ENCODE measurements around the gene OXCT2. TPM values are rescaled to one million over a fixed set of nuclear protein-coding genes. Genes with fewer than 3 reads are reported as not detected.

The OXCT2 gene
- total and polyA plus RNA-seq, 8 donors: 0.15 to 0.82 (median 0.38) TPM; not detected in 1

DNA sequence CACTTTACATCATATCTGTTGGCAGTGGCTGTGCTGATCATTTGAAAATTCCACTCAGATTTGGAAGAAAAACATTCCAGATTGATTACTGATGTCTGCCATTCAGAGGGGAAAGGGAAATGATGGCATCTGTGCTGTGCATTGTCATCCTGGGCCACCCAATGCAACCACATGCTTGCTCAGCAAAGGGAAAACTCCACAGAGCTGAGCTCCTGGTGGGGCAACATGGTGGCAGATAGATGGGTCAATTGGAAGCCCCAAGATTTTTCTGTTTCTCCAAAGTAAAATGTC is 11.8 kb downstream of the OXCT2 start:
- no peaks in the 10 kb centered on the region for H3K4me1 ChIP-seq
- H3K4me3 ChIP-seq: no peak overlapping the region
- H3K9me3 ChIP-seq: no peaks in the 10 kb centered on the region
- intact Hi-C loops (cut with DNase I): no loop called here
- H3K27me3 ChIP-seq: no peaks in the 10 kb centered on the region
- no peak for ATAC-seq
- DNase-seq: no peak
- no peak for TF ChIP-seq CTCF (IDR thresholded peaks at IDR 0.05)
- no peak overlapping the region for H3K27ac ChIP-seq
- peaks cover 0 to 53% of the 10 kb centered on the region in 2 donors for H3K36me3 ChIP-seq

GRCh38 chr1:39758556-39759435 is 12.4 kb downstream of the OXCT2 start:
- no peaks in the 10 kb centered on the region for H3K27me3 ChIP-seq
- no peak overlapping the region for H3K4me3 ChIP-seq

DNA sequence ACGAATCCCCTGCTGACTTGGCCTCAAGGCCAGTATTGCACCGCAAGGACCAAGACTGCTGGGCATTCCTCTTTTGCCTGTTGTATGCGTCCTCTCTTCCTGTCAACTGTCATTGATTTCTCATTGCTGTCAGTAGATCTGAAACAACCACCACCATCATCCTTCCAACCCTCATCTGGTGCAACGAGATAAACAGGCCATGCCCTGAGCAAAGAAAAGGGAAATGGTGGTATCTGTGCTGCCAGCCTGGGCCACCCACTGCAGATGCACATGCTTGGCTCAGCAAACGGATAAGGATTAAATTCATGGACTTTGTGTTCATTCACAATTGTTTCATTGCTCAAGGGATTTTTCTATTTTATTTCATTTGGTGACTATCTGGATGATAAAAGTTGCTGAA is 13.6 kb downstream of the OXCT2 start:
- no peaks in the 10 kb centered on the region for H3K9me3 ChIP-seq
- H3K4me3 ChIP-seq: no peak overlapping the region
- no peak for DNase-seq
- ATAC-seq: no peak
- TF ChIP-seq CTCF (IDR thresholded peaks at IDR 0.05): no peak
- no peaks in the 10 kb centered on the region for H3K4me1 ChIP-seq
- peaks cover 0 to 72% of the 10 kb centered on the region in 2 donors for H3K36me3 ChIP-seq
- no peak overlapping the region for H3K27ac ChIP-seq
- H3K27me3 ChIP-seq: no peaks in the 10 kb centered on the region
- intact Hi-C loops (cut with DNase I): no loop called here

More at GRCh38 chr1:39758556-39759435, 12.4 kb downstream of the OXCT2 start:
- Histone ChIP-seq H3K9me3 (no peaks in the 10 kb centered on the region), H3K27ac (no peak overlapping the region), H3K4me1 (no peaks in the 10 kb centered on the region), H3K36me3 (peaks cover 0 to 59% of the 10 kb centered on the region in 2 donors)
- ATAC-seq (no peak), DNase-seq (no peak)
- no peak for TF ChIP-seq CTCF (IDR thresholded peaks at IDR 0.05)
- intact Hi-C loops (cut with DNase I): no loop called here

GRCh38 chr1:39755965-39756659 is 15.0 kb downstream of the OXCT2 start:
- no peak overlapping the region for H3K4me3 ChIP-seq
- ATAC-seq (no peak), DNase-seq (no peak)
- H3K27me3 ChIP-seq: no peaks in the 10 kb centered on the region
- intact Hi-C loops (cut with DNase I): no loop called here
- H3K27ac ChIP-seq: no peak overlapping the region
- no peaks in the 10 kb centered on the region for H3K9me3 ChIP-seq
- TF ChIP-seq CTCF (IDR thresholded peaks at IDR 0.05): no peak
- no peaks in the 10 kb centered on the region for H3K4me1 ChIP-seq
- H3K36me3 ChIP-seq: peaks cover 0 to 85% of the 10 kb centered on the region in 2 donors

DNA sequence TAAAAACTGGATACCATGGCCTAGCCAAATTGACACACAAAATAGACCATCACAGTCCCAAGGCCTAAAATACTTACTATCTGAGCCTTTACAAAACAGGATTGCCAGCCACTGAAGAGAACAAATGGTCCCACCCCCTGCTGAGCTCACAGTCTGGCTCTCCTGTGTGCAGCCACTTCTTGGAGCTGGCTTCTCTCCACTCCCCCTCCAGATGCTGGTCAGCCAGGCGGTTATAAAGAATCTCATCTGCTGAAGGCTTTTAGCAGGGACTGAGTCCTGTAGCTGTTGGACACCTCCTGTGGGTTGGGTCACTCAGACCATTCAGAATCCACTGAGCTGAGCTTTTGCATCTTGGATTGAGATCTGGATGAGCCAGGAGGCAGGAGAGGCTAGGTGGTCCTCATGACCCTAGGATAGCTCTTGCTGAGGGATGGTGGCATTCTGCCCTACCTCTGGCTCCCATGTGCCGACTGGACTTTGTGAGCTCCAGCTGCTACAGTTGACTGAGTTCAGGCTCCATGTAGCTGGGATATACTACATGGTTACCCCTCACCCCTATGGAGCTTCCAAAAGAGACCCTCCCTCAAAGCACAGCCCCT is 16.1 kb downstream of the OXCT2 start:
- H3K9me3 ChIP-seq: no peaks in the 10 kb centered on the region
- TF ChIP-seq CTCF (IDR thresholded peaks at IDR 0.05): no peak
- ATAC-seq (no peak), DNase-seq (no peak)
- no peaks in the 10 kb centered on the region for H3K27me3 ChIP-seq
- no peak overlapping the region for H3K27ac ChIP-seq
- no peak overlapping the region for H3K4me3 ChIP-seq
- intact Hi-C loops (cut with DNase I): no loop called here
- no peaks in the 10 kb centered on the region for H3K4me1 ChIP-seq
- H3K36me3 ChIP-seq: peaks cover 0 to 95% of the 10 kb centered on the region in 2 donors
